Erythroblast (primary cell): ENCODE data around the gene FBXO8.

Source experiments
- GATA1 ChIP-seq: IDR thresholded peaks from 2 replicates; pipeline ENCODE4 v1.6.1; 2011; ENCODE audit warnings: low read depth, mild to moderate bottlenecking, control low read depth, low read length, moderate library complexity
- POLR2A ChIP-seq: IDR thresholded peaks from 2 replicates; pipeline ENCODE4 v1.6.1; 2011; ENCODE audit warnings: mild to moderate bottlenecking, low read length

- TF ChIP-seq POLR2A, result no peak
- no peak for TF ChIP-seq GATA1
These were observed 92.5 kb downstream of the FBXO8 start for GRCh38 chr4:174190832-174191500.
